Keratinocyte (primary cell): ENCODE measurements around the gene ARL6IP6. TPM values are rescaled to one million over a fixed set of nuclear protein-coding genes. Genes with fewer than 3 reads are reported as not detected.

Source experiments
- DNase-seq: peaks from one replicate; pipeline ENCODE4 v3.0.0-alpha.2; 2011; ENCODE audit warnings: low read depth, missing footprints, low spot score
- FAIRE-seq: peaks from 2 replicates; lab custom pipeline; 2011; peaks lifted over from hg19 to GRCh38; lab: Jason Lieb, UNC
- H2AFZ ChIP-seq: 2 replicates; pipeline ENCODE4 v1.6.0; 2012; ENCODE audit warnings: low read length, control low read depth, inconsistent platforms; ENCODE audit not compliant: control insufficient read depth
- H3K27ac ChIP-seq: 2 replicates; pipeline ENCODE4 v1.5.1; 2011; ENCODE audit warnings: low read length; ENCODE audit not compliant: control insufficient read depth, insufficient read depth
- H3K27me3 ChIP-seq: 3 replicates; pipeline ENCODE4 v1.6.0; 2011; ENCODE audit warnings: low read length; ENCODE audit not compliant: control insufficient read depth, insufficient read depth; ENCODE audit errors: extremely low read depth
- H3K36me3 ChIP-seq, 2 experiments: 2 replicates in 1 of 2; 3 replicates in 1 of 2; pipeline ENCODE4 v1.5.1; 2011; ENCODE audit warnings: low read length in 2 of 2, mild to moderate bottlenecking in 1 of 2; ENCODE audit not compliant: control insufficient read depth in 2 of 2, insufficient read depth in 2 of 2; ENCODE audit errors: extremely low read depth in 1 of 2
- H3K4me1 ChIP-seq: 3 replicates; pipeline ENCODE4 v1.5.1; 2011; ENCODE audit warnings: low read length; ENCODE audit not compliant: control insufficient read depth, insufficient read depth; ENCODE audit errors: extremely low read depth
- H3K4me2 ChIP-seq: 3 replicates; pipeline ENCODE4 v1.6.0; 2011; ENCODE audit warnings: low read depth, low read length; ENCODE audit not compliant: control insufficient read depth, insufficient read depth; ENCODE audit errors: extremely low read depth
- H3K4me3 ChIP-seq, 3 experiments: fragments of 200-600 bp in 1 of 3; sonication (generic) in 1 of 3; 2 replicates in 2 of 3; 3 replicates in 1 of 3; pipeline ENCODE4 v1.5.1; 2011 to 2016; ENCODE audit warnings: low read length in 3 of 3, mild to moderate bottlenecking in 3 of 3, control low read depth in 2 of 3, inconsistent platforms in 1 of 3, low read depth in 1 of 3, mixed read lengths in 1 of 3, mixed run types in 1 of 3, moderate library complexity in 1 of 3; ENCODE audit not compliant: control insufficient read depth in 2 of 3, insufficient read depth in 2 of 3; ENCODE audit errors: extremely low read depth in 1 of 3
- H3K79me2 ChIP-seq: 2 replicates; pipeline ENCODE4 v1.6.0; 2012; ENCODE audit warnings: low read length; ENCODE audit not compliant: control insufficient read depth, insufficient read depth
- H3K9ac ChIP-seq: 3 replicates; pipeline ENCODE4 v1.6.0; 2011; ENCODE audit warnings: low read length; ENCODE audit not compliant: control insufficient read depth, insufficient read depth; ENCODE audit errors: extremely low read depth
- H3K9me1 ChIP-seq: 3 replicates; pipeline ENCODE4 v1.6.0; 2011; ENCODE audit warnings: low read length; ENCODE audit not compliant: control insufficient read depth, insufficient read depth; ENCODE audit errors: extremely low read depth
- H3K9me3 ChIP-seq: 2 replicates; pipeline ENCODE4 v1.5.1; 2012; ENCODE audit warnings: low read depth, low read length; ENCODE audit not compliant: control insufficient read depth
- H4K20me1 ChIP-seq: 3 replicates; pipeline ENCODE4 v1.6.0; 2011; ENCODE audit warnings: low read length; ENCODE audit not compliant: control insufficient read depth, insufficient read depth; ENCODE audit errors: extremely low read depth
- EZH2 ChIP-seq: IDR thresholded peaks from one replicate; pipeline ENCODE4 v1.6.1; 2012; ENCODE audit warnings: inconsistent platforms, mild to moderate bottlenecking, low read length, moderate library complexity
- dilution Hi-C: fragments of 300-500 bp; cut with MboI; formaldehyde crosslinking; loops from one replicate; pipeline ENCODE4 v1.7.0; 2020; ENCODE audit warnings: low sequenced_read_pairs; ENCODE audit not compliant: extremely low pct_ligation_motif_present
- polyA plus RNA-seq, 5 experiments: library from polyadenylated mRNA; depleted of rRNA in 3 of 5; stranded (reverse) in 3 of 5; stranded (forward) in 1 of 5; unstranded in 1 of 5; fragments of >200 nt; gene quantifications; 1 replicate in 1 of 5; 2 replicates in 3 of 5; 3 replicates in 1 of 5; pipeline versions ENCODE4 v1.2.1 to v1.2.3, GENCODE V29; 2011 to 2012; ENCODE audit warnings: missing spikeins in 2 of 5, low read depth in 1 of 5, low replicate concordance in 1 of 5
- TF ChIP-seq, protein P1 (sequence below), 3 experiments: IDR thresholded peaks in 1 of 3; conservative IDR thresholded peaks in 1 of 3; optimal IDR thresholded peaks in 1 of 3; 2 replicates in 2 of 3; 3 replicates in 1 of 3; pipeline versions ENCODE3 to v1.5.1; 2011; ENCODE audit warnings: low read length in 3 of 3, mild to moderate bottlenecking in 3 of 3, moderate library complexity in 2 of 3, control low read depth in 1 of 3, inconsistent platforms in 1 of 3; ENCODE audit not compliant: insufficient read depth in 2 of 3; ENCODE audit errors: extremely low read depth in 1 of 3

ARL6IP6 gene
- polyA plus RNA-seq, 1 donor (not counting 4 experiments of a cell fraction or from before 2014, with no cell fraction given), result 52.5 TPM

DNA sequence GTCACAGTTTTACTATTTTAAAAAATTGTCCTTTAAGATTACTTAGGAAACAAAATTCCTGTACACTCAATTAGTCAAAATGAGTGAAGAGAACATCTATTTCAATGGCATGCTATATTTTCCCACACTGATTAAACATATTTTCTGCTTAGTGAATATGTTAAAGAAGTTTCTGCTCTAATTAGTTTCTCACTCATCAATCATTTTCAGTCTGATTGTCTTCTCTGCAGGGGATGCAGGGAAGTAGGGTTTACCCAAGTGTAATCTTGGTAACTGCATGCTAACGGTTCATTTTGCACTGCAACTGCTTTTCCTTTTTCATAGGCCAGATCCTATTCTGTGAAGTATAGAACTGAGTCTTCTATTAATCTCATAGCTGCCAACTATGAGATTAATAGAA, 78.5 kb downstream of the ARL6IP6 start:
- Histone ChIP-seq H3K36me3 (no peaks in the 10 kb centered on the region), H3K9ac (no peak overlapping the region), H3K79me2 (no peaks in the 10 kb centered on the region), H3K4me3 (no peak overlapping the region), H3K4me2 (no peak overlapping the region), H4K20me1 (no peaks in the 10 kb centered on the region), H2AFZ (no peak overlapping the region), H3K4me1 (no peaks in the 10 kb centered on the region), H3K9me1 (no peaks in the 10 kb centered on the region), H3K9me3 (no peaks in the 10 kb centered on the region), H3K27me3 (no peaks in the 10 kb centered on the region), H3K27ac (no peak overlapping the region)
- FAIRE-seq, result no peak
- DNase-seq, result no peak
- TF ChIP-seq, protein P1, sequence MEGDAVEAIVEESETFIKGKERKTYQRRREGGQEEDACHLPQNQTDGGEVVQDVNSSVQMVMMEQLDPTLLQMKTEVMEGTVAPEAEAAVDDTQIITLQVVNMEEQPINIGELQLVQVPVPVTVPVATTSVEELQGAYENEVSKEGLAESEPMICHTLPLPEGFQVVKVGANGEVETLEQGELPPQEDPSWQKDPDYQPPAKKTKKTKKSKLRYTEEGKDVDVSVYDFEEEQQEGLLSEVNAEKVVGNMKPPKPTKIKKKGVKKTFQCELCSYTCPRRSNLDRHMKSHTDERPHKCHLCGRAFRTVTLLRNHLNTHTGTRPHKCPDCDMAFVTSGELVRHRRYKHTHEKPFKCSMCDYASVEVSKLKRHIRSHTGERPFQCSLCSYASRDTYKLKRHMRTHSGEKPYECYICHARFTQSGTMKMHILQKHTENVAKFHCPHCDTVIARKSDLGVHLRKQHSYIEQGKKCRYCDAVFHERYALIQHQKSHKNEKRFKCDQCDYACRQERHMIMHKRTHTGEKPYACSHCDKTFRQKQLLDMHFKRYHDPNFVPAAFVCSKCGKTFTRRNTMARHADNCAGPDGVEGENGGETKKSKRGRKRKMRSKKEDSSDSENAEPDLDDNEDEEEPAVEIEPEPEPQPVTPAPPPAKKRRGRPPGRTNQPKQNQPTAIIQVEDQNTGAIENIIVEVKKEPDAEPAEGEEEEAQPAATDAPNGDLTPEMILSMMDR (optimal IDR thresholded peaks at IDR 0.05 in 1 of 3, IDR thresholded peaks at IDR 0.05 in 1 of 3, conservative IDR thresholded peaks at IDR 0.05 in 1 of 3; ENCODE audit: extremely low read depth in 1 of 3, insufficient read depth in 2 of 3, low read length in 3 of 3), result no peak
- no peak for TF ChIP-seq EZH2
- dilution Hi-C loops, result no loop called here

DNA sequence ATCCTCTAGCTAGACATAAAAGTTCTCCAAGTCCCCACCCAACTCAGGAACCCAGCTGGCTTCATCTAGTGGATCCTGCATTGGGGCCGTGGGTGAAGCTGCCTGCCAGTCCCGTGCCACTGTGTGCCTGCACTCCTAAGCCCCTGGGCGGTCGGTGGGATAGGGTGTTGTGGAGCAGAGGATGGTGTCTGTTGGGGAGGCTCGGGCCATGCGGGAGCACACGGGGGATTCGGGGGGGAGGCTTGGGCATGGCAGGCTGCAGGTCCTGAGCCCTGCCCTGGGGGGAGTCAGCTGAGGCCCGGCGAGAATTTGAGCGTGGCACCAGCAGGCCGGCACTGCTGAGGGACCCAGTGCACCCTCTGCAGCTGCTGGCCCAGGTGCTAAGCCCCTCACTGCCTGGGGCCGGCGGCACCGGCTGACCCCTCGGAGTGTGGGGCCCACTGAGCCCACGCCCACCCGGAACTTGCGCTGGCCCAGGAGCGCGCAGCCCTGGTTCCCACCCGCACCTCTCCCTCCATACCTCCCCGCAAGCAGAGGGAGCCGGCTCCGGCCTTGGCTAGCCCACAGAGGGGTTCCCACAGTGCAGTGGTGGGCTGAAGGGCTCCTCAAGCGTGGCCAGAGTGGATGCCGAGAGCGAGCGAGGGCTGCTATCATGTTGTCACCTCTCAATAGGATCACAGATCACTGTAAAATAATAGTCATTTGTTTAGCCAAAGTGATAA, 86.4 kb downstream of the ARL6IP6 start:
- dilution Hi-C loops, result no loop called here
- no peaks in the 10 kb centered on the region for H3K4me1 ChIP-seq
- DNase-seq, result no peak
- no peak for TF ChIP-seq EZH2
- TF ChIP-seq, protein P1 (optimal IDR thresholded peaks at IDR 0.05 in 1 of 3, IDR thresholded peaks at IDR 0.05 in 1 of 3, conservative IDR thresholded peaks at IDR 0.05 in 1 of 3; ENCODE audit: extremely low read depth in 1 of 3, insufficient read depth in 2 of 3, low read length in 3 of 3), result no peak
- H3K27ac ChIP-seq, result no peak overlapping the region
- no peaks in the 10 kb centered on the region for H4K20me1 ChIP-seq
- H3K9ac ChIP-seq, result no peak overlapping the region
- no peaks in the 10 kb centered on the region for H3K9me1 ChIP-seq
- no peak overlapping the region for H3K4me3 ChIP-seq
- no peak for FAIRE-seq
- no peaks in the 10 kb centered on the region for H3K9me3 ChIP-seq
- H3K27me3 ChIP-seq, result no peaks in the 10 kb centered on the region
- H3K79me2 ChIP-seq, result no peaks in the 10 kb centered on the region
- H2AFZ ChIP-seq, result no peak overlapping the region
- H3K36me3 ChIP-seq, result no peaks in the 10 kb centered on the region
- H3K4me2 ChIP-seq, result no peak overlapping the region
